ENCODE results near the gene C7orf57.

C7orf57 gene

GRCh38 chr7:48045195-48045765, 9.9 kb downstream of the C7orf57 start:
- ChIA-PET POLR2A (no interaction called here), CTCF (no interaction called here)
- TF ChIP-seq BHLHE40 (IDR thresholded peaks at IDR 0.05; ENCODE audit: borderline replicate concordance) (no peak), HDGF (IDR thresholded peaks at IDR 0.05; ENCODE audit: borderline replicate concordance) (no peak), SUZ12 (IDR thresholded peaks at IDR 0.05) (no peak), L3MBTL2 (conservative IDR thresholded peaks at IDR 0.05) (no peak), FOXM1 (IDR thresholded peaks at IDR 0.05; ENCODE audit: borderline replicate concordance) (no peak), TARDBP (IDR thresholded peaks at IDR 0.05) (no peak), PKNOX1 (IDR thresholded peaks at IDR 0.05) (no peak), FOXA1 (IDR thresholded peaks at IDR 0.05) (no peak), CTBP1 (IDR thresholded peaks at IDR 0.05; ENCODE audit: borderline replicate concordance) (no peak), FOXK2 (IDR thresholded peaks at IDR 0.05) (no peak), NFRKB (IDR thresholded peaks at IDR 0.05) (no peak), LEF1 (IDR thresholded peaks at IDR 0.05; ENCODE audit: borderline replicate concordance) (no peak), ELF4 (IDR thresholded peaks at IDR 0.05) (no peak), SP1 (IDR thresholded peaks at IDR 0.05) (no peak), ARNT (IDR thresholded peaks at IDR 0.05) (no peak), ZNF384 (IDR thresholded peaks at IDR 0.05) (no peak)
- DNase-seq (ENCODE audit: extremely low spot score) = no peak

DNA sequence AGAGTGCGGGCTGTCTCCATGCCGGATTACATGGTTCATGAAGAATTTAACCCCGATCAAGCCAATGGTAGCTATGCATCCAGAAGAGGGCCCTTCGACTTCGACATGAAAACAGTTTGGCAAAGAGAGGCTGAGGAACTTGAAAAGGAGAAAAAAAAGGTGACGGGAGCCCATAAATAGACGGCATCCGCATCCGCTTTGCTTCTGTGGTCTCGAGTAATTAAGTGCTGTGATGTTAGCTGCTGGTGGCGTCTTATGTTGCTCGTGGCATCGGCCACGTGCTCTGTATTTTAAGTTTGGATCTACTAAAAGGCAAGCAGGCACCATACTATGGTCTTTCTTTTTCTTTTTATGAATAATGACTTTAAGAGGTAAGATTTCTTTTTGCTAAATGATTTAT, 11.1 kb downstream of the C7orf57 start:
- POLR2A ChIA-PET = no interaction called here
- no peak for TF ChIP-seq HDGF (IDR thresholded peaks at IDR 0.05; ENCODE audit: borderline replicate concordance)
- TF ChIP-seq FOXA1 (IDR thresholded peaks at IDR 0.05) = no peak
- TF ChIP-seq ZNF384 (IDR thresholded peaks at IDR 0.05) = no peak
- TF ChIP-seq TARDBP (IDR thresholded peaks at IDR 0.05) = no peak
- TF ChIP-seq SP1 (IDR thresholded peaks at IDR 0.05) = no peak
- no peak for TF ChIP-seq LEF1 (IDR thresholded peaks at IDR 0.05; ENCODE audit: borderline replicate concordance)
- TF ChIP-seq ARNT (IDR thresholded peaks at IDR 0.05) = no peak
- no peak for TF ChIP-seq BHLHE40 (IDR thresholded peaks at IDR 0.05; ENCODE audit: borderline replicate concordance)
- TF ChIP-seq FOXK2 (IDR thresholded peaks at IDR 0.05) = no peak
- no peak for TF ChIP-seq NFRKB (IDR thresholded peaks at IDR 0.05)
- TF ChIP-seq FOXM1 (IDR thresholded peaks at IDR 0.05; ENCODE audit: borderline replicate concordance) = no peak
- CTCF ChIA-PET = no interaction called here
- DNase-seq (ENCODE audit: extremely low spot score) = no peak

DNA sequence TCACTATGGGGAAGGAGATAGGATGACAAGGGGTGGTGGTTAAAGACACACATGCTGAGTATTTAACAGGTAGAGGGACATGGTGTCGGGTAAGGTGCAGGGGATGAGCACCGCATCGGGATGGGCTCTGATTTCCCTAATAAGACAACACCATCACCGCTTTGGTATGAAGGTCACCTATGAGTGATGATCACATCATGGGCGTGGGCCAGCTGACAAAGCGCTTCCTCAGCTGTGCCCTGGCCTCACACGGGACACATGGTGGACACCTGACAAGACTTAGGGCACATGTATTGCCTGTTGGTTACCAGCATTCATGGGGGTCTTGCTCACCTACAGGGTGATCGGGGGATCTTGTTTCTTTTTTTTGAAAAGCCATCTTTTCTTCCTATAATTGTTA, 12.8 kb downstream of the C7orf57 start:
- POLR2A ChIA-PET = interaction anchor here (0.7 kb wide), 1 partner anchor 40 kb away, joined by 3 read pairs; the partner anchor contains the start of gene UPP1

GRCh38 chr7:48049850-48050249, 14.5 kb downstream of the C7orf57 start:
- TF ChIP-seq LEF1 (IDR thresholded peaks at IDR 0.05; ENCODE audit: borderline replicate concordance) (no peak), NFRKB (IDR thresholded peaks at IDR 0.05) (no peak), FOXK2 (IDR thresholded peaks at IDR 0.05) (no peak), SP1 (IDR thresholded peaks at IDR 0.05) (no peak), ZNF384 (IDR thresholded peaks at IDR 0.05) (no peak)
- POLR2A ChIA-PET = no interaction called here
- no peak for DNase-seq (ENCODE audit: extremely low spot score)
- CTCF ChIA-PET = no interaction called here

More for the DNA sequence above, 12.8 kb downstream of the C7orf57 start:
- no peak for DNase-seq (ENCODE audit: extremely low spot score)
- CTCF ChIA-PET = no interaction called here
- TF ChIP-seq HDGF (IDR thresholded peaks at IDR 0.05; ENCODE audit: borderline replicate concordance) = no peak
- no peak for TF ChIP-seq L3MBTL2 (conservative IDR thresholded peaks at IDR 0.05)
- no peak for TF ChIP-seq TARDBP (IDR thresholded peaks at IDR 0.05)
- TF ChIP-seq BHLHE40 (IDR thresholded peaks at IDR 0.05; ENCODE audit: borderline replicate concordance) = no peak
- TF ChIP-seq FOXA1 (IDR thresholded peaks at IDR 0.05) = no peak
- TF ChIP-seq SP1 (IDR thresholded peaks at IDR 0.05) = no peak
- TF ChIP-seq ARNT (IDR thresholded peaks at IDR 0.05) = no peak
- no peak for TF ChIP-seq CTBP1 (IDR thresholded peaks at IDR 0.05; ENCODE audit: borderline replicate concordance)
- no peak for TF ChIP-seq ZNF384 (IDR thresholded peaks at IDR 0.05)
- no peak for TF ChIP-seq PKNOX1 (IDR thresholded peaks at IDR 0.05)
- TF ChIP-seq FOXM1 (IDR thresholded peaks at IDR 0.05; ENCODE audit: borderline replicate concordance) = no peak
- no peak for TF ChIP-seq LEF1 (IDR thresholded peaks at IDR 0.05; ENCODE audit: borderline replicate concordance)
- TF ChIP-seq NFRKB (IDR thresholded peaks at IDR 0.05) = no peak
- TF ChIP-seq SUZ12 (IDR thresholded peaks at IDR 0.05) = no peak
- no peak for TF ChIP-seq FOXK2 (IDR thresholded peaks at IDR 0.05)
- no peak for TF ChIP-seq ELF4 (IDR thresholded peaks at IDR 0.05)

DNA sequence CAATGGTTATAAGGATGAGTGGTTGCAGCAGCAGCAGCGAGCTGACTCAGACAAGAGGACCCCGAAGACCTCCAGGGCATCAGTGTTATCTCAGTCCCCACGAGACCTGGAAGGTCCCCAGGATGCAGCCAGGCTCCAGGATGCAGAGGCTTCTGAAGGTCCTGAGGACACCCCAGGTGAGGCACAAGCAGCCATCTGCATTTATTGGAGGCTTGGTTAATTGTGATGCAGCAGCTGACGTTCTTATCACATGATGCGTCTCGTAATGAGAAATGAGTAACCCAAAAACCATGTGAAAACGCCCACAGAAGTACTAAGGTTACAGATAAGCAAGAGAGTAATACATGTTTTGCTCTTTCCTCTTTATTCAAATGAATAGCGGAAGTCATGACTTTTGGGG, 17.4 kb downstream of the C7orf57 start:
- no peak for DNase-seq (ENCODE audit: extremely low spot score)
- ChIA-PET CTCF (no interaction called here), POLR2A (interaction anchor here (1.6 kb wide), 1 partner anchor 36 kb away, joined by 5 read pairs; the partner anchor contains the start of gene UPP1)
- TF ChIP-seq FOXK2 (IDR thresholded peaks at IDR 0.05) = no peak
- TF ChIP-seq ARNT (IDR thresholded peaks at IDR 0.05) = no peak
- no peak for TF ChIP-seq FOXA1 (IDR thresholded peaks at IDR 0.05)
- TF ChIP-seq CTBP1 (IDR thresholded peaks at IDR 0.05; ENCODE audit: borderline replicate concordance) = no peak
- TF ChIP-seq ELF4 (IDR thresholded peaks at IDR 0.05) = no peak
- no peak for TF ChIP-seq TARDBP (IDR thresholded peaks at IDR 0.05)
- no peak for TF ChIP-seq SP1 (IDR thresholded peaks at IDR 0.05)
- no peak for TF ChIP-seq ZNF384 (IDR thresholded peaks at IDR 0.05)
- no peak for TF ChIP-seq PKNOX1 (IDR thresholded peaks at IDR 0.05)
- TF ChIP-seq BHLHE40 (IDR thresholded peaks at IDR 0.05; ENCODE audit: borderline replicate concordance) = no peak
- no peak for TF ChIP-seq SUZ12 (IDR thresholded peaks at IDR 0.05)
- TF ChIP-seq FOXM1 (IDR thresholded peaks at IDR 0.05; ENCODE audit: borderline replicate concordance) = no peak
- TF ChIP-seq NFRKB (IDR thresholded peaks at IDR 0.05) = no peak
- no peak for TF ChIP-seq LEF1 (IDR thresholded peaks at IDR 0.05; ENCODE audit: borderline replicate concordance)
- TF ChIP-seq L3MBTL2 (conservative IDR thresholded peaks at IDR 0.05) = no peak
- TF ChIP-seq HDGF (IDR thresholded peaks at IDR 0.05; ENCODE audit: borderline replicate concordance) = no peak

DNA sequence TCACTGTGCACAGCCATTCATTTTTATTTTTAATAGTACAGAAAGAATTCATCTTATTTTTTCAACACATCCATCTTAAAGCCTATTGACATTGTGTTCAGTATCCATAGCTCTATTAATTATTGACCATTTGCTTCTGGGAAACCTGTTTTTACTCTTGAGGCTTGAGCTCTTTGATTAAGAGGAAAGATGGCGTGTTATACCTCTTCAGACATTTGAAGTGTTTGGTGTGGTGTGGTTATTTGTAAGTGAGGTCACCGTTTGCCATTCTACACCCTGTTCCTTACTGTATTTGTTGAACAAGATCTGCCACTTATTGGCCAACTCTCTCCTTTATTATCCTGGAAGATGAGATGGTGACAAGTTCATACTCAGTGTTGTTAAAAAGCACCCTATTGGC, 18.4 kb downstream of the C7orf57 start:
- POLR2A ChIA-PET = interaction anchor here (1.6 kb wide), 1 partner anchor 35 kb away, joined by 5 read pairs; the partner anchor contains the start of gene UPP1
- DNase-seq (ENCODE audit: extremely low spot score) = no peak
- TF ChIP-seq SUZ12 (IDR thresholded peaks at IDR 0.05) (no peak), TARDBP (IDR thresholded peaks at IDR 0.05) (no peak), FOXK2 (IDR thresholded peaks at IDR 0.05) (no peak), L3MBTL2 (conservative IDR thresholded peaks at IDR 0.05) (no peak), ARNT (IDR thresholded peaks at IDR 0.05) (no peak), FOXA1 (IDR thresholded peaks at IDR 0.05) (no peak), CTBP1 (IDR thresholded peaks at IDR 0.05; ENCODE audit: borderline replicate concordance) (no peak)
- CTCF ChIA-PET = interaction anchor here (0.5 kb wide), 1 partner anchor 1155 kb away, joined by 4 read pairs; no protein-coding TSS in a partner anchor

Data from HEK293T (cell line).